HK-2 (cell line): ENCODE data around the gene SIX2.

Experiments used
- DNase-seq: peaks from one replicate; pipeline ENCODE4 v3.0.0-alpha.2; 2018; ENCODE audit not compliant: unreplicated experiment

The SIX2 gene

GRCh38 chr2:44967727-44968432 lies 41.4 kb downstream of the SIX2 start:
- no peak for DNase-seq

- no peak for DNase-seq
These were observed 42.2 kb downstream of the SIX2 start for GRCh38 chr2:44967056-44967455.

GRCh38 chr2:44965684-44966083 lies 43.6 kb downstream of the SIX2 start:
- no peak for DNase-seq

- DNase-seq: no peak
These were observed 44.5 kb downstream of the SIX2 start for GRCh38 chr2:44964752-44965236.

- DNase-seq: no peak
These were observed 47.0 kb downstream of the SIX2 start for GRCh38 chr2:44962176-44962695.

- DNase-seq: no peak
These were observed 48.4 kb downstream of the SIX2 start for GRCh38 chr2:44960871-44961270.

GRCh38 chr2:44959855-44960254 lies 49.4 kb downstream of the SIX2 start:
- DNase-seq: no peak

GRCh38 chr2:44957656-44958327 lies 51.5 kb downstream of the SIX2 start:
- DNase-seq: no peak

- DNase-seq: no peak
These were observed 52.4 kb downstream of the SIX2 start for GRCh38 chr2:44956843-44957242.

- peak; percentile 75 for DNase-seq
These were observed 53.5 kb downstream of the SIX2 start for GRCh38 chr2:44955593-44956392.
